NCI-H1048 (cell line): ENCODE data around the gene PHF20.
"Not testable (repeated sequence)": the region's sequence is repeated elsewhere in the genome, so short reads cannot be mapped to it uniquely, and the experiment has no call there.

ENCODE experiments used
- DNase-seq: peaks from one replicate; lab custom pipeline; 2025; lab: John Stamatoyannopoulos, UW

The PHF20 gene

DNA sequence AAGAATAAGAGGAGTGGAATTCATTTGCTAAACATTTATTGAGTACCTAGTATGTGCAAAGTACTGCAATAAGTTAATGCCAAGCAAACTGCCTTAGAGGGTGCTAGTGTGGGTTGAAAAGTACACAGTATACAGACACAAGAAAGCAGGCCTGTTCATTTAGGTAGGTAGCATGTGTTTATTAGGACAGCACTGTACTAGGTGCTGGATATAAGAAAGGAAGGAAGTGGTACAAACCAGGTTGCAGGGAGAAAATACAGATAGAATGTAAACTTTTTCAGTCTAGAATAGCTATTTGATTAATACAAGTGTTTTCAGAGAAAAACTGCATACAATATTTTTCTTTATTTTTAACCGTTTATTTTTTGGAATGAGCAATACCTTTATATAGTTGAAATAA lies 68.1 kb downstream of the PHF20 start:
- DNase-seq, result no peak

- DNase-seq, result no peak
Measured at GRCh38 chr20:35840421-35840820, 68.6 kb downstream of the PHF20 start.

- DNase-seq, result no peak
Measured at GRCh38 chr20:35842361-35842760, 70.5 kb downstream of the PHF20 start.

- DNase-seq, result not testable (repeated sequence)
Measured at GRCh38 chr20:35843894-35844293, 72.1 kb downstream of the PHF20 start.

- no peak for DNase-seq
Measured at GRCh38 chr20:35845561-35845960, 73.7 kb downstream of the PHF20 start.

DNA sequence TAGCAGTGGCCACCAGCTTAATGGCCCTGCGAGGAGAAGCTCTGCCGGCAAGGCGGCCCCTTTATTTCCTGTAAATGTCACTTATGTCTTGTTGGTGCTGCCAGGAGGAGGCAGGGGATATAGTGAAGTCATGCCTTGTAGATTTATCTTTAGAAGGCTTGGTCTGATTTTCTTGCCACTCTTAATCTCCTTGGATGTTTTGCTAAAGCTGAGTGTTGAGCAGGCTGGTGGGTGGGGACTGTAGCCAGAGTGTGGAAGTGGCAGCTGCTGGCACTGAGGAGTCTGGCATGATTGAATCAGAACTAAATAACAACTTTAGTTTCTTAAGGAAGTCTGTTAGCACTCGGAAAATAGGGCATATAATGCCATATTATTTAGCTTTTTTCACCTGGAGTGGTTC lies 77.9 kb downstream of the PHF20 start:
- DNase-seq, result no peak

DNA sequence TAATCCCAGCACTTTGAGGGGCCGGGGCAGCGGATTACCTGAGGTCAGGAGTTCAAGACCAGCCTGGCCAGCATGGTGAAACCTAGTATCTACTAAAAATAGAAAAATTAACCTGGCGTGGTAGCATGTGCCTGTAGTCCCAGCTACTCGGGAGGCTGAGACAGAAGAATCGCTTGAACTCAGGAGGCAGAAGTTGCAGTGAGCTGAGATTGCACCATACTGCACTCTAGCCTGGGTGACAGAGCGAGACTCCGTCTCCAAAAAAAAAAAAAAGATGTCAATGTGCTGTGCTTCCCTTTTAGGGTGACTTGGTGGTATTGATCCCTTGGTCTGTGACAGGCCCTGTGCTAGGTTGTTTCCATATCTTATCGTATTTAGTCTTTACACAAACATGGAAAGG lies 79.8 kb downstream of the PHF20 start:
- DNase-seq, result not testable (repeated sequence)

DNA sequence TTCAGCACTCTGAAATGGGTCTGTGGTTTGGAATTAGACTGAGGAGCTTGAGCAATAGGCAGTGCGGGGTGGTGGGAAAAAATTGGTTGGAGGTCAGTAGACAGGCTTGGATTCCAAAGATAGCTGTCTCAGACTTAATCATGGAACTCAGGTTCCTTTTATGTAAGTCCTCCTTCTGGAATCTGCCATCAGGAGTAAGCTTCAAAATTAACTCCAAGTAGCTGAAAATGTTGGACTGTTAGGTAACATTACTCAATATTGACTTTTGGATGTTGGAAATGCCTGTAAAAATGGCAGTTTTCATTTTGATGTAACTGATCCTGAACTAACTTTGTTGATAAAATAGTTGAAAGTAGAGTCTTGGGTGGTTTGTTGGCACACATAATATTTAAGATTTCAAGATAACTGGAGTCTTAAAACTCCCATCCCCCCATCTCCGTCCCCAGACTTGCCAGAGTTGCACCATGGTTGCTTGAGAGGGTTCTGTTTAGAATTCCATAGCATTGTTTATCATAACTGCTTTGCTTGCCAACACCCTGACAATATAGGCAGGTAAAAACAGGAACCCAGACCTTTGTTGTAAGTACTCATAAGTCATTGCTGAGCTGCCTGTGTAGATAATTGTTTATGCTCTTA lies 83.0 kb downstream of the PHF20 start:
- no peak for DNase-seq

DNA sequence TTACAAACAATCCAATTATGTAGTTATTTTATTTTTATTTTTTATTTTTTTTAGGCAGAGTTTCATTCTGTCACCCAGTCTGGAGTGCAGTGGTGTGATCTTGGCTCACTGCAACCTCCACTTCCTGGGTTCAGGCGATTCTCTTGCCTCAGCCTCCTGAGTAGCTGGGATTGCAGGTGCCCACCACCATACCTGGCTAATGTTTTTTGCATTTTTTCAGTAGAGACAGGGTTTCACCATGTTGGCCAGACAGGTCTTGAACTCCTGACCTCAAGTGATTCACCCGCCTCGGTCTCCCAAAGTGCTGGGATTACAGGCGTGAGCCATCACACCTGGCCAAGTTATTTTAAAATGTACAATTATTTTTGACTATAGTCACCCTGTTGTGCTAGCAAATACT lies 83.8 kb downstream of the PHF20 start:
- not testable (repeated sequence) for DNase-seq

GRCh38 chr20:35856866-35857265 lies 85.1 kb downstream of the PHF20 start:
- DNase-seq, result no peak

- DNase-seq, result no peak
Measured at GRCh38 chr20:35866418-35867202, 94.8 kb downstream of the PHF20 start.

DNA sequence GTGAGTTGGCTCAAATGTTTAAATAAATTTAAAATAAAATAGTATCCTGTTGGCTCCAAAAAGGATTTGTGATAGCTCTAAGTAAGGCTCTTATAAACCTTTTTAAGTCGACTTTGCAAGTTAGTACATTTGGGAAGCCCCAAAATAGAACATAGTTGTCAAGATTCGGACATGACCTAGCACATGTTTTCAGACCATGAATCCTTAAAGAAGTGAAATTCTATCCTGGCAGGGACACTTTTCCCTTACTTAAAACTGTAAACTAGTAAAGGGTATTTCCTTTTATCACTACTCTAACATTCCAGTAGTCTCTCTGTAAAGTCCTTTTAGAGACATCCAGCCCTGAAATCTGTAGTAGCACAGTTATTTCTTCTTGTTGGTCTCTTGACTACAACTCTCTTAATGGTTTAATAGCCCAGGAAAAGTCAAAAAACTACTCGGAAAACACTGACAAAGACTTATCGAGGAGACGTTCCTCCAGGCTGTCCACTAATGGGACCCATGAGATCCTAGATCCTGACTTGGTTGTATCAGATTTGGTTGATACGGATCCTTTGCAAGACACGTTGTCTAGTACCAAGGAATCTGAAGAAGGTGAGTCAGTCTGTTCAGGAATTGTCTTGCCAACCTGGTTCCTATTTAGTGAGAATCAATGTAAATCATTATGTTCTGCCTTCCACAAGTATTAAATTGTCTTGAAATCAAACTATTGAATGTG lies 98.9 kb downstream of the PHF20 start:
- DNase-seq, result no peak

GRCh38 chr20:35871259-35871771 lies 99.5 kb downstream of the PHF20 start:
- DNase-seq, result no peak

GRCh38 chr20:35876033-35876320 lies 104.2 kb downstream of the PHF20 start:
- no peak for DNase-seq

DNA sequence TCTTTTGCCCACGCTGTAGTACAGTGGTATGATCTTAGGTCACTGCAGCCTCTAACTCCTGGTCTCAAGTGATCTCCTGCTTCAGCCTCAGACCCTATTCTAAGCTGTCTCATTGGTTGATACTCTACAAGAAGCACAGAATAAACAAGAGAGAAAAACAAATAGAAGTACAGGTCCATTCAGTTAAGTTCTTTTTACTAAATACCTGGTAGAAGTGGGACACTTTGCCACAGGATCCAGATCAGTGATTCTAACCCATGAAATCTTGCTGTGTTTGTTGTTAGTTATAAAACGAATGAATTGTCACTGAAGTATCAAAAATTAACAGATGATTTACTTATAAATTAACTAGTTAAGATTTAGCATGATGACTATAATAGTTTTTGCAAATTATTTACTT lies 105.8 kb downstream of the PHF20 start:
- DNase-seq, result no peak

- no peak for DNase-seq
Measured at GRCh38 chr20:35878113-35878625, 106.4 kb downstream of the PHF20 start.

DNA sequence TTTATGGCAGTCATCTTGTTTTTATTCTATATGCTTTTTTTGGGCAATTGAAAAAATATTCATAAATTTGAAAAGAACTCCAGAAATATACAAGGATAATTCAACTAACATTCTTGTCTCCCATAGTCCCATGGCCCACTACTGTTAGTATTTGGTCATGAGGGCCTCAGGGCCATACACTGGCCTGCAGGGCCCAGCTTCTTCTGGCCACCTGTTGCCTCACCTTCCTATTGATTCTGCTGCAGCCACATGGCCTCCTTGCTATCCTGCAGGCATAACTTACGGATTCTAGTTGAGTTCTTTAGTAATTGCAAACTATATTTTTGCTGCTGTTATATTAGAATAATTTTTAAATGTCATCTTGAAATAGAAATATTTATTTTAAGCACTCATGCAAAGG lies 109.9 kb downstream of the PHF20 start:
- no peak for DNase-seq

DNA sequence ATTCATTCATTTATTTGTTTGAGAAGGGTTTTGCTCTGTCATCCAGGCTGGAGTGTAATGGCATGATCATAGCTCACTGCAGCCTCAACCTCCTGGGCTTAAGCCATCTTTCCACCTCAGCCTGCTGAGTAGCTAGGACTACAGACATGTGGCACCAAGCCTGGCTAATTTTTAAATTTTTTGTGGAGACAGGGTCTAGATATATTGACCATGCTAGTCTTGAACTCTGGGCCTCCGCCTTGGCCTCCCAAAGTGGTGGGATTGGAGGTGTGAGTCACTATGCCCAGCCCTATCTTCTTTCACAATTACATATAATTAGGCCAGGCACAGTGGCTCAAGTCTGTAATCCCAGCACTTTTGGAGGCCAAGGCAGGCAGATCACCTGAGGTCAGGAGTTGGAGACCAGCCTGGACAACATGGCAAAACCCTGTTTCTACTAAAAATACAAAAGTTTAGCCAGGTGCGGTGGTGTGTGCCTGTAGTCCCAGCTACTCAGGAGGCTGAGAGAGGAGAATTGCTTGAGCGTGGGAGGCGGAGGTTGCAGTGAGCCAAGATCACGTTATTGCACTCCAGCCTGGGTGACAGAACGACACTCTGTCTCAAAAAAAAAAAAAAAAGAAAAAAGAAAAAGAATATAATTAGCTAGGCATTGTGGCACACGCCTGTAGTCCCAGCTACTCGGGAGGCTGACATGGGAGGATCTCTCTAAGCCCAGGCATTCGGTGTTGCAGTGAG lies 110.8 kb downstream of the PHF20 start:
- DNase-seq, result not testable (repeated sequence)

GRCh38 chr20:35883336-35883777 lies 111.5 kb downstream of the PHF20 start:
- DNase-seq, result no peak

GRCh38 chr20:35883778-35884540 lies 112.1 kb downstream of the PHF20 start:
- DNase-seq, result no peak

DNA sequence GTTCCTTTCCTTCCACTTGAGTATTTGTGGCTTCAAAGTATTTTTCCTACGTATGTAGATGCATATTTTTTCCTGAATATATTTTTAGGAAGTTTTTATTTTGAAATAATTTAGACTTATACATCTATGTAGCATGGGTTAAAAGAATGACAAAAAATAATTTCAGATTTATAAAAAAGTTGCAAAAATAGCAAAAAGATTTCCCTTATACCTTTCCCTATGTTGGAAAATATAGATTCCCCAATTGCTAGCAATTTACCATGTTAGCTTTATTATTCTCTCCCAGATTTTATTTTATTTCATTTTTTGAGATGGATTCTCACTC lies 112.7 kb downstream of the PHF20 start:
- DNase-seq, result no peak
